Measurements from ENCODE around the gene GABPB2. TPM values are rescaled to one million over a fixed set of nuclear protein-coding genes. Genes with fewer than 3 reads are reported as not detected.

Gene GABPB2
- total and polyA plus RNA-seq, 8 donors: 3.9 to 52.2 (median 6.6) TPM

DNA sequence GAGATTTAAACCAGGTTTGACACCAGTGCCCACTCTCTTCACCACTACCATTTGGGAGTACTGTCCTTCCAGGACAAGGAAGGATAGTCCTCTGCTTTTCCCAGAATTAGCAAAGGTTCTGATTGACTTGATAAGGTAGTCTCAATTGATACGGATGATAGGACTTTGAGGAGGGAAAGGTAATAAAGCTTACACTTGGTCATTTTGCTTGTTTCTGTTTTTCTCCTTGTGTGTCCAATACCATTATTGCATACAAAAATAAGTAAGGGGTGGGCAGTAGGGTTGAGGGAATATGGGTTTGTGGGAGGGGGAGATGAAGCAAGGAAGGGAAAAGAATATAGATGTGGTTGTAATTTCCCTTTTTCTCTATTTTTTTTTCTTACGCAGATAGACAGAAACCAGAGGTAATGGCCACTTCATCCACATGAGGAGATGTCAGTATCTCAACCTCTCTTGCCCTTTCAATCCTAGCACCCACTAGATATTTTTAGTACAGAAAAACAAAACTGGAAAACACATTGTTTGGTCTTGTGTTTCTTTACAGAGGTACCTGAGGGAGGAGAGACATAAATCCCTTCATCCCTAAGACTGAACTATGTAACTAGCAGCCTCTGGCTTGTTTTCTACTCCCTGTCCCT, 20.4 kb upstream of the GABPB2 start:
- intact Hi-C loops (cut with DNase I; ENCODE audit: low total_unique reads): no loop called here
- 79 to 86% (median 82%) methylated on average over 2 of the region's 2 CpGs for WGBS, 5 donors
- peak overlapping the region in 1 of 5 donors; percentile 6 for H3K27ac ChIP-seq

DNA sequence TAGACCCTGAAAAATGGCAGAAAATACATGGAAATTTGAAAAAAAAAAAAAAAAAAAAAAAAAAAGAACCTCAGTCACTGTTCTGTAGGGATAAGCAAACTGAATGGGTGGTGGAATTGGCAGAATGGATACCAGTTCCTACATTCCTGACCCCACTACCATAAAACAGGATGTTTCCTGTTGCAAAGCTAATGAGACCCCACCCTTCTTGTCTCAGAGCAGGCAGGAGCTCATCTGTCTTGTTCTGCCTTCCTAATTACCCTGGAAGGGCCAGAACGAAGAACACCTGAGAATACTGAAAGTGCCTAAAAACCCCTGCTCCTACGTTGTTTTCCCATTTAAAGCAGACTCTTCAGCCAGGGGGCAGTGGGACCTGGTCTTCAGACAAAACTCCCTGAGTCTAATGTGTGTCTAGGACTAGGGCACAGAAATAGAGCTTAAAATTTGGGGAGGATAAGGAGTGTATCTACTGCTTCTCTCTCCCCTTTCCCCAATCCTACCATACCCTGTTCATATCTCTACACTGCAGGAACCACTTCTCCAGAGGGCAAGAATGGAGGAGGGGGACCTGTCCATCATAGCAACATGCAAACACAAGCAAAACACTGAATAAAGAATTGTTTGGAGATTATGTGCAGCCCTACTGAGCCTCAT, 19.1 kb upstream of the GABPB2 start:
- H3K4me1 ChIP-seq: peaks cover 13 to 56% (median 42%) of the 10 kb centered on the region in 4 donors
- no peaks in the 10 kb centered on the region for H3K9me3 ChIP-seq
- DNase-seq: no peak
- intact Hi-C loops (cut with DNase I; ENCODE audit: low total_unique reads): no loop called here
- no peak for TF ChIP-seq EP300 (IDR thresholded peaks at IDR 0.05)
- no peak for TF ChIP-seq POLR2A (IDR thresholded peaks at IDR 0.05)
- TF ChIP-seq POLR2AphosphoS5 (IDR thresholded peaks at IDR 0.05): no peak
- no peak for TF ChIP-seq CTCF (IDR thresholded peaks at IDR 0.05)
- WGBS, 5 donors: 72 to 85% (median 78%) methylated on average over 2 of the region's 2 CpGs
- no peak overlapping the region for H3K4me3 ChIP-seq
- no peaks in the 10 kb centered on the region for H3K27me3 ChIP-seq
- H3K27ac ChIP-seq: peak overlapping the region in 1 of 5 donors; percentile 20
- peaks cover 37 to 56% (median 50%) of the 10 kb centered on the region in 4 donors for H3K36me3 ChIP-seq

More for the DNA sequence above, 20.4 kb upstream of the GABPB2 start:
- H3K4me3 ChIP-seq: no peak overlapping the region
- no peaks in the 10 kb centered on the region for H3K9me3 ChIP-seq
- TF ChIP-seq POLR2AphosphoS5 (IDR thresholded peaks at IDR 0.05): no peak
- TF ChIP-seq POLR2A (IDR thresholded peaks at IDR 0.05): no peak
- TF ChIP-seq EP300 (IDR thresholded peaks at IDR 0.05): no peak
- no peak for TF ChIP-seq CTCF (IDR thresholded peaks at IDR 0.05)
- H3K27me3 ChIP-seq: no peaks in the 10 kb centered on the region
- peaks cover 6 to 43% (median 29%) of the 10 kb centered on the region in 4 donors for H3K4me1 ChIP-seq
- no peak for DNase-seq
- H3K36me3 ChIP-seq: peaks cover 31 to 47% (median 39%) of the 10 kb centered on the region in 4 donors

GRCh38 chr1:151054971-151055547, 15.5 kb upstream of the GABPB2 start:
- intact Hi-C loops (cut with DNase I; ENCODE audit: low total_unique reads): no loop called here

More at GRCh38 chr1:151054971-151055547, 15.5 kb upstream of the GABPB2 start:
- peak in 1 of 2 donors; percentile 56 for DNase-seq
- no peaks in the 10 kb centered on the region for H3K27me3 ChIP-seq
- H3K9me3 ChIP-seq: no peaks in the 10 kb centered on the region
- peaks cover 37 to 56% (median 54%) of the 10 kb centered on the region in 4 donors for H3K36me3 ChIP-seq
- WGBS, 5 donors: 84 to 91% (median 88%) methylated on average over 4 of the region's 4 CpGs
- H3K4me1 ChIP-seq: peaks cover 28 to 54% (median 42%) of the 10 kb centered on the region in 4 donors
- TF ChIP-seq CTCF (IDR thresholded peaks at IDR 0.05): no peak
- no peak for TF ChIP-seq EP300 (IDR thresholded peaks at IDR 0.05)
- no peak for TF ChIP-seq POLR2A (IDR thresholded peaks at IDR 0.05)
- peak in 1 of 3 donors; percentile 9 for TF ChIP-seq POLR2AphosphoS5 (IDR thresholded peaks at IDR 0.05)
- H3K4me3 ChIP-seq: peak overlapping the region in 1 of 4 donors; percentile 80
- H3K27ac ChIP-seq: peak overlapping the region in 4 of 5 donors; percentile 97 to 99 (median 98)

Measured in stomach (tissue), 9 donors.